SKM-1 (cell line): Measurements from ENCODE around the gene ATP2B2.

ENCODE experiments used
- DNase-seq: peaks from one replicate; lab custom pipeline; 2025; ENCODE audit not compliant: unreplicated experiment; lab: John Stamatoyannopoulos, UW

ATP2B2 gene

GRCh38 chr3:10530241-10530640 is 24.9 kb upstream of the ATP2B2 start:
- DNase-seq: no peak

GRCh38 chr3:10529809-10530208 is 24.4 kb upstream of the ATP2B2 start:
- no peak for DNase-seq

GRCh38 chr3:10528046-10528445 is 22.7 kb upstream of the ATP2B2 start:
- DNase-seq: no peak

- no peak for DNase-seq
These were observed 22.1 kb upstream of the ATP2B2 start for GRCh38 chr3:10527295-10528001.

- no peak for DNase-seq
These were observed 21.0 kb upstream of the ATP2B2 start for GRCh38 chr3:10526366-10526765.

GRCh38 chr3:10524799-10525301 is 19.5 kb upstream of the ATP2B2 start:
- DNase-seq: no peak

- no peak for DNase-seq
These were observed 18.9 kb upstream of the ATP2B2 start for GRCh38 chr3:10524270-10524669.

GRCh38 chr3:10523561-10523960 is 18.2 kb upstream of the ATP2B2 start:
- no peak for DNase-seq

- DNase-seq: no peak
These were observed 17.4 kb upstream of the ATP2B2 start for GRCh38 chr3:10522646-10523303.

- DNase-seq: no peak
These were observed 16.5 kb upstream of the ATP2B2 start for GRCh38 chr3:10521772-10522441.

- no peak for DNase-seq
These were observed 14.7 kb upstream of the ATP2B2 start for GRCh38 chr3:10520072-10520471.

GRCh38 chr3:10519236-10519635 is 13.8 kb upstream of the ATP2B2 start:
- no peak for DNase-seq

GRCh38 chr3:10518506-10519150 is 13.2 kb upstream of the ATP2B2 start:
- DNase-seq: no peak

- no peak for DNase-seq
These were observed 12.2 kb upstream of the ATP2B2 start for GRCh38 chr3:10517627-10518026.

- no peak for DNase-seq
These were observed 11.4 kb upstream of the ATP2B2 start for GRCh38 chr3:10516544-10517452.

- no peak for DNase-seq
These were observed 10.6 kb upstream of the ATP2B2 start for GRCh38 chr3:10515884-10516495.

- no peak for DNase-seq
These were observed 10.0 kb upstream of the ATP2B2 start for GRCh38 chr3:10515396-10515795.

- no peak for DNase-seq
These were observed 9.2 kb upstream of the ATP2B2 start for GRCh38 chr3:10514407-10515069.

- DNase-seq: no peak
These were observed 7.9 kb upstream of the ATP2B2 start for GRCh38 chr3:10513306-10513705.

- DNase-seq: no peak
These were observed 7.3 kb upstream of the ATP2B2 start for GRCh38 chr3:10512687-10513086.
